Daoy (cell line): ENCODE data around the gene TMTC4. TPM values are rescaled to one million over a fixed set of nuclear protein-coding genes. Genes with fewer than 3 reads are reported as not detected.
"Not testable (repeated sequence)": the region's sequence is repeated elsewhere in the genome, so short reads cannot be mapped to it uniquely, and the experiment has no call there.

Experiments used
- DNase-seq: peaks from one replicate; pipeline ENCODE4 v3.0.0-alpha.2; 2015; ENCODE audit warnings: low read depth
- total RNA-seq: library from RNA; depleted of rRNA; stranded (reverse); fragments of >200 nt; shearing (Covaris generic); gene quantifications from 2 replicates; pipeline ENCODE4 v1.2.3, GENCODE V29; 2014

The TMTC4 gene
- total RNA-seq, 1 experiment from 2014 or later, result 4.3 TPM

GRCh38 chr13:100627120-100627519 is 47.5 kb downstream of the TMTC4 start:
- no peak for DNase-seq

- DNase-seq, result no peak
Observed at GRCh38 chr13:100625447-100625846, 49.1 kb downstream of the TMTC4 start.

- no peak for DNase-seq
Observed at GRCh38 chr13:100620792-100621191, 53.8 kb downstream of the TMTC4 start.

- no peak for DNase-seq
Observed at GRCh38 chr13:100619940-100620339, 54.7 kb downstream of the TMTC4 start.

GRCh38 chr13:100618897-100619296 is 55.7 kb downstream of the TMTC4 start:
- not testable (repeated sequence) for DNase-seq

GRCh38 chr13:100613031-100613430 is 61.6 kb downstream of the TMTC4 start:
- DNase-seq, result no peak

- no peak for DNase-seq
Observed at GRCh38 chr13:100611678-100612492, 62.7 kb downstream of the TMTC4 start.

- DNase-seq, result no peak
Observed at GRCh38 chr13:100610391-100611347, 63.9 kb downstream of the TMTC4 start.

GRCh38 chr13:100608906-100609305 is 65.7 kb downstream of the TMTC4 start:
- peak; percentile 12 for DNase-seq

GRCh38 chr13:100608489-100608888 is 66.1 kb downstream of the TMTC4 start:
- no peak for DNase-seq

GRCh38 chr13:100604918-100605710 is 69.5 kb downstream of the TMTC4 start:
- DNase-seq, result no peak

- no peak for DNase-seq
Observed at GRCh38 chr13:100602493-100603111, 72.0 kb downstream of the TMTC4 start.

- DNase-seq, result no peak
Observed at GRCh38 chr13:100601716-100602115, 72.9 kb downstream of the TMTC4 start.

GRCh38 chr13:100600915-100601314 is 73.7 kb downstream of the TMTC4 start:
- DNase-seq, result no peak

GRCh38 chr13:100600461-100600860 is 74.1 kb downstream of the TMTC4 start:
- no peak for DNase-seq

- DNase-seq, result peak; percentile 25
Observed at GRCh38 chr13:100597253-100597652, 77.3 kb downstream of the TMTC4 start.

GRCh38 chr13:100596516-100596915 is 78.1 kb downstream of the TMTC4 start:
- no peak for DNase-seq

GRCh38 chr13:100594731-100595130 is 79.9 kb downstream of the TMTC4 start:
- DNase-seq, result no peak

GRCh38 chr13:100594255-100594654 is 80.3 kb downstream of the TMTC4 start:
- DNase-seq, result no peak

GRCh38 chr13:100589178-100589725 is 85.3 kb downstream of the TMTC4 start:
- DNase-seq, result no peak
